Breast epithelium (tissue), 3 donors: ENCODE measurements around the gene RALGPS1.

ENCODE experiments used
- POLR2A ChIP-seq: fragments of 450-650 bp; IDR thresholded peaks from one replicate; pipeline ENCODE4 v1.6.1; 2016; ENCODE audit warnings: antibody characterized with exemption, mild to moderate bottlenecking, moderate library complexity
- POLR2AphosphoS5 ChIP-seq, 3 donors: sonication (generic); formaldehyde crosslinking; IDR thresholded peaks; one replicate each; pipeline ENCODE4 v1.6.1; 2017; ENCODE audit warnings: antibody characterized with exemption in 3 of 3
- TF ChIP-seq, protein P1 (sequence below), 3 donors: fragments of 450-650 bp; IDR thresholded peaks; one replicate each; pipeline ENCODE4 v1.5.1; 2016 to 2017; ENCODE audit warnings: antibody characterized with exemption in 3 of 3, mild to moderate bottlenecking in 3 of 3, moderate library complexity in 3 of 3

- TF ChIP-seq, protein P1, sequence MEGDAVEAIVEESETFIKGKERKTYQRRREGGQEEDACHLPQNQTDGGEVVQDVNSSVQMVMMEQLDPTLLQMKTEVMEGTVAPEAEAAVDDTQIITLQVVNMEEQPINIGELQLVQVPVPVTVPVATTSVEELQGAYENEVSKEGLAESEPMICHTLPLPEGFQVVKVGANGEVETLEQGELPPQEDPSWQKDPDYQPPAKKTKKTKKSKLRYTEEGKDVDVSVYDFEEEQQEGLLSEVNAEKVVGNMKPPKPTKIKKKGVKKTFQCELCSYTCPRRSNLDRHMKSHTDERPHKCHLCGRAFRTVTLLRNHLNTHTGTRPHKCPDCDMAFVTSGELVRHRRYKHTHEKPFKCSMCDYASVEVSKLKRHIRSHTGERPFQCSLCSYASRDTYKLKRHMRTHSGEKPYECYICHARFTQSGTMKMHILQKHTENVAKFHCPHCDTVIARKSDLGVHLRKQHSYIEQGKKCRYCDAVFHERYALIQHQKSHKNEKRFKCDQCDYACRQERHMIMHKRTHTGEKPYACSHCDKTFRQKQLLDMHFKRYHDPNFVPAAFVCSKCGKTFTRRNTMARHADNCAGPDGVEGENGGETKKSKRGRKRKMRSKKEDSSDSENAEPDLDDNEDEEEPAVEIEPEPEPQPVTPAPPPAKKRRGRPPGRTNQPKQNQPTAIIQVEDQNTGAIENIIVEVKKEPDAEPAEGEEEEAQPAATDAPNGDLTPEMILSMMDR (IDR thresholded peaks at IDR 0.05): no peak
- TF ChIP-seq POLR2A (no peak), POLR2AphosphoS5 (IDR thresholded peaks at IDR 0.05) (no peak)
Measured at GRCh38 chr9:127237801-127238200, 323.2 kb downstream of the RALGPS1 start.
